C4-2B (cell line): ENCODE data around the gene MAP3K14.
A peak's percentile ranks its signal among the peaks of the same experiment; 100 is the strongest.

Source experiments
- H3K27ac ChIP-seq: fragments of 450-650 bp; 2 replicates; pipeline ENCODE4 v1.5.1; 2017
- ZFX ChIP-seq: fragments of 450-650 bp; IDR thresholded peaks from 2 replicates; pipeline ENCODE4 v1.6.1; 2017
- TF ChIP-seq, protein P1 (sequence below): fragments of 450-650 bp; conservative IDR thresholded peaks from 2 replicates; pipeline ENCODE4 v1.5.1; 2017; ENCODE audit warnings: mild to moderate bottlenecking

The MAP3K14 gene

GRCh38 chr17:45287526-45288500, 29.0 kb downstream of the MAP3K14 start:
- TF ChIP-seq, protein P1, sequence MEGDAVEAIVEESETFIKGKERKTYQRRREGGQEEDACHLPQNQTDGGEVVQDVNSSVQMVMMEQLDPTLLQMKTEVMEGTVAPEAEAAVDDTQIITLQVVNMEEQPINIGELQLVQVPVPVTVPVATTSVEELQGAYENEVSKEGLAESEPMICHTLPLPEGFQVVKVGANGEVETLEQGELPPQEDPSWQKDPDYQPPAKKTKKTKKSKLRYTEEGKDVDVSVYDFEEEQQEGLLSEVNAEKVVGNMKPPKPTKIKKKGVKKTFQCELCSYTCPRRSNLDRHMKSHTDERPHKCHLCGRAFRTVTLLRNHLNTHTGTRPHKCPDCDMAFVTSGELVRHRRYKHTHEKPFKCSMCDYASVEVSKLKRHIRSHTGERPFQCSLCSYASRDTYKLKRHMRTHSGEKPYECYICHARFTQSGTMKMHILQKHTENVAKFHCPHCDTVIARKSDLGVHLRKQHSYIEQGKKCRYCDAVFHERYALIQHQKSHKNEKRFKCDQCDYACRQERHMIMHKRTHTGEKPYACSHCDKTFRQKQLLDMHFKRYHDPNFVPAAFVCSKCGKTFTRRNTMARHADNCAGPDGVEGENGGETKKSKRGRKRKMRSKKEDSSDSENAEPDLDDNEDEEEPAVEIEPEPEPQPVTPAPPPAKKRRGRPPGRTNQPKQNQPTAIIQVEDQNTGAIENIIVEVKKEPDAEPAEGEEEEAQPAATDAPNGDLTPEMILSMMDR, result no peak
- TF ChIP-seq ZFX, result no peak
- H3K27ac ChIP-seq, result no peak overlapping the region

- TF ChIP-seq, protein P1, result no peak
- no peak overlapping the region for H3K27ac ChIP-seq
These were observed 30.5 kb downstream of the MAP3K14 start for GRCh38 chr17:45286286-45286685.

- no peak overlapping the region for H3K27ac ChIP-seq
- TF ChIP-seq ZFX, result no peak
- TF ChIP-seq, protein P1, result no peak
These were observed 32.4 kb downstream of the MAP3K14 start for GRCh38 chr17:45284176-45285140.

GRCh38 chr17:45283711-45284110, 33.1 kb downstream of the MAP3K14 start:
- no peak overlapping the region for H3K27ac ChIP-seq

DNA sequence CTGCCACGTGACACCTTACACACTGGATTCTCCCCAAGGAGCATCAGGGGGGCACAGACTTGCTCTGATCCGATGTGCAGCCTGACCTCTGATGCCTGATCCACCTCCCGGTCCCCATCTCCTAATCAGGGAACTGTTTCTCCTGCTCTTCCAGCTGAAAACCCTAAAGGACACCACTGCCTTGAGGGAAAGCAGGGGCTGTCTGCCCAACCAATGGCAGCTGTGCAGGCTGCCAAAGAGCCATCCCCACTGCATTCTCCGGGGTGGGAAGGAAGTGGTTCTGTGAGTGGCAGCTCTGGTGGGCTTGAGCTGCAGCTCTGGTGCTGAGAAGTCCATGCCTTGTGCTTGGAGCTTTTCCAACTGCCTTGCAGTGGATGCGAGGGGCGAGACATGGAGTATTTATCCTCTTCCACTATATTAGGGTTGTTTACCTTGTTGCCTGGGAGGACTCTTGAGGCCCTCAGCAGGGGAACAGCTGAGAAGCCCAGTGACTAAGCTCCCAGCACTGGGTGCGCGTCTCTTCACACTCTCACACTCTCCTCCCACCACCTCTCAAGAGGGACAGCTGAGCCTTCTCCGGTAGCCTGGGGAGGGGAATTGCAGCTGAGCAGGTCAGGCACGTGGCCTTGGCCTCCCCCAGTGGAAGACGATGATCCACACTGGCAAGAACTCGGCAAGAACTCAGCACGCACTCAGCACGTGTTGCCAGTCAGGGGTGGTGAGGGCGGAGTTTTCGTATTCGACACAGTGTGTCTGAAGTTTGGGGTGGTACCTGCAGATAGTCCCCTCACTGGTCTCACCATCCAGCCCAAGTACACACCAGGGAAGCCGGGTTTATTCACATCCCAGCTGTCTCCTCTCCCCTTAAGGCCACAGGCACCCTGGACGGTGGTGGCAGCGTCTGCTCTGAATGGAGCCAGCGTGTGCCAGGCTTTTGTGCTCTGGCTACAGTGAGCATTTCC, 33.9 kb downstream of the MAP3K14 start:
- H3K27ac ChIP-seq, result no peak overlapping the region
- TF ChIP-seq ZFX, result no peak

More at GRCh38 chr17:45283711-45284110, 33.1 kb downstream of the MAP3K14 start:
- no peak for TF ChIP-seq ZFX

- H3K27ac ChIP-seq, result no peak overlapping the region
- TF ChIP-seq, protein P1, result no peak
- no peak for TF ChIP-seq ZFX
These were observed 36.9 kb downstream of the MAP3K14 start for GRCh38 chr17:45279898-45280297.

- no peak for TF ChIP-seq ZFX
- TF ChIP-seq, protein P1, result no peak
- H3K27ac ChIP-seq, result peak overlapping the region; percentile 72
These were observed 38.8 kb downstream of the MAP3K14 start for GRCh38 chr17:45277992-45278391.
